Lung microvascular endothelial cell (primary cell): ENCODE data around the gene CTNND2. TPM values are rescaled to one million over a fixed set of nuclear protein-coding genes. Genes with fewer than 3 reads are reported as not detected.

Source experiments
- DNase-seq, 2 donors: peaks; one replicate each; pipeline versions ENCODE4 v3.0.0 to v3.0.0-alpha.2; 2010; ENCODE audit warnings: low read depth in 2 of 2
- total RNA-seq: library from RNA; depleted of rRNA; stranded (reverse); fragments of >200 nt; gene quantifications from 2 replicates; pipeline ENCODE4 v1.2.1, GENCODE V29; 2014

Gene CTNND2
- total RNA-seq, 1 donor from 2014 or later, result not detected

GRCh38 chr5:10933121-10933520 is 971.1 kb downstream of the CTNND2 start:
- DNase-seq, result no peak

GRCh38 chr5:10932426-10932825 is 971.8 kb downstream of the CTNND2 start:
- DNase-seq, result no peak

GRCh38 chr5:10927608-10928007 is 976.6 kb downstream of the CTNND2 start:
- no peak for DNase-seq

- no peak for DNase-seq
Measured at GRCh38 chr5:10923310-10923709, 980.9 kb downstream of the CTNND2 start.
